KOPT-K1 (cell line): ENCODE measurements around the gene PCA3.

Experiments used
- H3K27ac ChIP-seq: fragments of 200-600 bp; sonication (generic); 2 replicates; pipeline ENCODE4 v1.5.1; 2016; ENCODE audit warnings: antibody characterized with exemption, mild to moderate bottlenecking, low read depth, low read length; ENCODE audit not compliant: poor library complexity, severe bottlenecking
- H3K36me3 ChIP-seq: fragments of 200-600 bp; sonication (generic); 2 replicates; pipeline ENCODE4 v1.5.1; 2017; ENCODE audit warnings: antibody characterized with exemption, mild to moderate bottlenecking, low read length, moderate library complexity; ENCODE audit not compliant: insufficient read depth
- H3K9me3 ChIP-seq: fragments of 200-600 bp; sonication (generic); 2 replicates; pipeline ENCODE4 v1.5.1; 2017; ENCODE audit warnings: antibody characterized with exemption, low read length, mild to moderate bottlenecking; ENCODE audit not compliant: insufficient read depth, poor library complexity, severe bottlenecking

PCA3 gene

DNA sequence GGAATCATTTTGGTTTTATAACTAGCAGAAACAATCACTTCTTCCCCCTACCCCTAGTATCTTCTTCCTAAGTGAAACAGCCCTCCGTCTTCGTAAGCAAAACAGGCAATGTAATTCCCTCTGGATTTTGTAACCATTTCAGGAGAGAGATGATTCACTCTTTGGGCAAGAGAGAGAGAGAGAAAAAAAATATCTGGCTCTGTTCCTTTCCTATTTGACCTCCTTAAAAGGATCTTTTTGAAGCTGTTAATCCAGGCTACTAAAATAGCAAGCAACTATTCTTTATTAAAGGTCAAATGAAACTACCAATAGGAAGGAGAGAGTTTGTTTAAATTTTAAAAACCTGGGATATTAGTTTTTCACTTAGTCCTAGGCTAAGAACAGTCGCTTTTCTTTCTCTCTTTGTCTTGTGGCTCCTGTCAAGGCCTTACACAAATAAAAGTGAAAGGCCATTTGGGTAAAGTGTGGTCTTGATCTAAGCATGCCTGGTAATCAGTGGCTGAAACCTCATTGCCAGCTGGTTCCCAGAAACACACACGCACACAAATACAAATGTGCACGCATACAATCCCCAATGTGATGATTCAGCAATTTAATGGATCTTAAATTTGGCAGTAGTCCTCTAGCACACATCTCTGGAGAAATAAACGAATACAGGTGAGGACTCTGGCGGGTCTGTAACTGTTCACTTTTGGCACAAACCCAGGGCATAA lies 71.5 kb downstream of the PCA3 start:
- no peaks in the 10 kb centered on the region for H3K9me3 ChIP-seq
- H3K27ac ChIP-seq = no peak overlapping the region
- H3K36me3 ChIP-seq = no peaks in the 10 kb centered on the region
